Thoracic aorta (tissue), 2 donors: ENCODE measurements around the gene RIT1. TPM values are rescaled to one million over a fixed set of nuclear protein-coding genes. Genes with fewer than 3 reads are reported as not detected.
A peak's percentile ranks its signal among the peaks of the same experiment; 100 is the strongest.

Source experiments
- ATAC-seq: fragments of 150-250 bp; one replicate; pipeline ENCODE4 v1.8.0; 2017; ENCODE audit warnings: low read depth; ENCODE audit not compliant: insufficient number of reproducible peaks, low FRiP score
- DNase-seq: peaks from one replicate; pipeline ENCODE4 v3.0.0-alpha.2; 2020; ENCODE audit warnings: low spot score
- H3K27ac ChIP-seq, 2 donors: fragments of 200-600 bp; sonication (generic); 1 replicate in 1 of 2; 2 replicates in 1 of 2; pipeline ENCODE4 v1.5.1; 2016; ENCODE audit warnings: mild to moderate bottlenecking in 2 of 2, moderate library complexity in 2 of 2
- H3K27me3 ChIP-seq: fragments of 200-600 bp; sonication (generic); replicated peaks from 2 replicates; pipeline ENCODE4 v1.6.0; 2016; ENCODE audit warnings: mild to moderate bottlenecking; ENCODE audit not compliant: insufficient read depth
- H3K36me3 ChIP-seq: fragments of 200-600 bp; sonication (generic); one replicate; pipeline ENCODE4 v1.5.1; 2016
- H3K4me1 ChIP-seq, 2 donors: fragments of 200-600 bp; sonication (generic); 1 replicate in 1 of 2; 2 replicates in 1 of 2; pipeline versions ENCODE4 v1.5.1 to v1.6.0; 2016; ENCODE audit warnings: low read depth in 2 of 2, mild to moderate bottlenecking in 1 of 2; ENCODE audit not compliant: control insufficient read depth in 1 of 2
- H3K4me3 ChIP-seq: fragments of 200-600 bp; sonication (generic); 2 replicates; pipeline ENCODE4 v1.5.1; 2016; ENCODE audit warnings: mild to moderate bottlenecking
- H3K9me3 ChIP-seq: fragments of 200-600 bp; sonication (generic); 2 replicates; pipeline ENCODE4 v1.5.1; 2016
- total RNA-seq, 2 donors: library from RNA; depleted of rRNA; stranded (reverse); fragments of >200 nt; gene quantifications; one replicate each; pipeline versions ENCODE4 v1.1.0 to v1.2.3, GENCODE V29; 2016
- TF ChIP-seq, protein P1 (sequence below): fragments of 200-600 bp; sonication (generic); IDR thresholded peaks from one replicate; pipeline ENCODE4 v1.5.1; 2019; ENCODE audit warnings: antibody characterized with exemption

The RIT1 gene
- total RNA-seq, 2 donors from 2014 or later = 27.1 to 42.8 TPM

DNA sequence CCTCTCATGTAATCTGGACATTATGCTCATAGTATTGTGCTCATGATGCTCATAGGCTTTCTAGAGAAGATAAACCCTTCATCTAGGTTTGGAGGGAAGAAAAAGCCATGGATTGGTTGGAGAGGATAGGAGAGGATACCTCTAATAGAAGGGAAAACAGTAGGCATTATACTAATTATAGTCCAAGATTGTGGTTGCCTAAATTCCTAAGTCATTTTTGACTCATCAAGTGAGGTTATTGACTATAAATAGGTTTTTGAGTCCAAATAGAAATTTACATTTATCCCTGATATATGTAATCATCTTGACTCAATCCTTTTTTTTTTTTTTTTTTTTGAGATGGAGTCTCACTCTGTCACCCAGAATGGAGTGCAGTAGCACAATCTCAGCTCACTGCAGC is 46.8 kb downstream of the RIT1 start:
- no peak for DNase-seq
- TF ChIP-seq, protein P1, sequence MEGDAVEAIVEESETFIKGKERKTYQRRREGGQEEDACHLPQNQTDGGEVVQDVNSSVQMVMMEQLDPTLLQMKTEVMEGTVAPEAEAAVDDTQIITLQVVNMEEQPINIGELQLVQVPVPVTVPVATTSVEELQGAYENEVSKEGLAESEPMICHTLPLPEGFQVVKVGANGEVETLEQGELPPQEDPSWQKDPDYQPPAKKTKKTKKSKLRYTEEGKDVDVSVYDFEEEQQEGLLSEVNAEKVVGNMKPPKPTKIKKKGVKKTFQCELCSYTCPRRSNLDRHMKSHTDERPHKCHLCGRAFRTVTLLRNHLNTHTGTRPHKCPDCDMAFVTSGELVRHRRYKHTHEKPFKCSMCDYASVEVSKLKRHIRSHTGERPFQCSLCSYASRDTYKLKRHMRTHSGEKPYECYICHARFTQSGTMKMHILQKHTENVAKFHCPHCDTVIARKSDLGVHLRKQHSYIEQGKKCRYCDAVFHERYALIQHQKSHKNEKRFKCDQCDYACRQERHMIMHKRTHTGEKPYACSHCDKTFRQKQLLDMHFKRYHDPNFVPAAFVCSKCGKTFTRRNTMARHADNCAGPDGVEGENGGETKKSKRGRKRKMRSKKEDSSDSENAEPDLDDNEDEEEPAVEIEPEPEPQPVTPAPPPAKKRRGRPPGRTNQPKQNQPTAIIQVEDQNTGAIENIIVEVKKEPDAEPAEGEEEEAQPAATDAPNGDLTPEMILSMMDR = no peak
- Histone ChIP-seq H3K36me3 (peaks cover under 1% of the 10 kb centered on the region), H3K4me3 (no peak overlapping the region), H3K27ac (no peak overlapping the region), H3K27me3 (no peaks in the 10 kb centered on the region), H3K4me1 (peaks cover 0 to 21% of the 10 kb centered on the region in 2 donors), H3K9me3 (no peaks in the 10 kb centered on the region)
- no peak for ATAC-seq

DNA sequence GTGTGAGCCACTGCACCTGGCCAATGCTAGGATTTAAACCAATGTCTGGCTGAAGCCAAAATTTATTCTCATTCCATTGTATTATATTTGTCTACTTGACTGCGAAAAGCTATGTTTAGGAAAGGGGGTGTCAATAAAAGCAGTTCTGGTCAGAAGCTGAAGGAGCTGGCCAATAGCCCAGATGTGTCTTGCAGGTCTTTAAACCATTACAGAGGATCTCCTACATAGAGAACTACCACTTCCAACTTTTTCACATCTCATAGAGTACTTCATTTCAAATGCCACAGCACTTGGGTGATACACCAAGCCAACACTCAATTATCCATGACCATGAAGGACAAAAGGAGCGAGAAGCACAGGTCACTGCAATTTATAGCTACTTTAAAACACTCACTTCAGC is 49.3 kb downstream of the RIT1 start:
- Histone ChIP-seq H3K4me1 (peaks cover 0 to 37% of the 10 kb centered on the region in 2 donors), H3K36me3 (no peaks in the 10 kb centered on the region), H3K9me3 (no peaks in the 10 kb centered on the region), H3K4me3 (no peak overlapping the region), H3K27ac (peak overlapping the region; percentile 93 to 96), H3K27me3 (no peaks in the 10 kb centered on the region)
- TF ChIP-seq, protein P1 = no peak
- DNase-seq = no peak
- ATAC-seq = no peak

DNA sequence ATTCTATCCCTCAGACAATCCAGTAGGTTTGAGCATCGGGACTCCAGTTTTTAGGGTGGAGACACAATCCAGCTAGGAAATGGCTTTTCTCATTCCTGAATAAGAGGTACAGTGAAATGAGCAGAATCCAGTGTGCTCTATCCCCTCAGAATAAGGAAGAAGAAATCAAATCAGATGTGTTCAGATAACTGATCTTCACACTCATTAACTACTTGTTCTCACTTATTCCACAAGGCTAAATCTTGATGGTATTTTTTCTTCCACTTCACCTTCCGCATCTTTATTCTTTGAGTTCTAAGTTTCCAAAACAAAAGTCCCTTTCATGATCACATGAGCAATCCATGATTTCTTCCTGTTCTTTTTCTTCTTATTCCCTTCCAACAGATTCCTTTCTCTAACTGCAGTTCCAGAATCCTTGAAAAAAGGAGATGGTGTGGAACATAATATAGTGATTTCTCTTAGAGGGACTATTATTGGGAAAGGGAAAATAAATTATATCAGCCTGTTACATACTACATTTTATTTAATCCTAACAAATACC is 50.1 kb downstream of the RIT1 start:
- Histone ChIP-seq H3K4me1 (peaks cover 0 to 44% of the 10 kb centered on the region in 2 donors), H3K27ac (peak overlapping the region; percentile 93 to 96), H3K4me3 (peak overlapping the region; percentile 66), H3K36me3 (no peaks in the 10 kb centered on the region), H3K27me3 (no peaks in the 10 kb centered on the region), H3K9me3 (no peaks in the 10 kb centered on the region)
- no peak for ATAC-seq
- TF ChIP-seq, protein P1 = no peak
- DNase-seq = no peak

DNA sequence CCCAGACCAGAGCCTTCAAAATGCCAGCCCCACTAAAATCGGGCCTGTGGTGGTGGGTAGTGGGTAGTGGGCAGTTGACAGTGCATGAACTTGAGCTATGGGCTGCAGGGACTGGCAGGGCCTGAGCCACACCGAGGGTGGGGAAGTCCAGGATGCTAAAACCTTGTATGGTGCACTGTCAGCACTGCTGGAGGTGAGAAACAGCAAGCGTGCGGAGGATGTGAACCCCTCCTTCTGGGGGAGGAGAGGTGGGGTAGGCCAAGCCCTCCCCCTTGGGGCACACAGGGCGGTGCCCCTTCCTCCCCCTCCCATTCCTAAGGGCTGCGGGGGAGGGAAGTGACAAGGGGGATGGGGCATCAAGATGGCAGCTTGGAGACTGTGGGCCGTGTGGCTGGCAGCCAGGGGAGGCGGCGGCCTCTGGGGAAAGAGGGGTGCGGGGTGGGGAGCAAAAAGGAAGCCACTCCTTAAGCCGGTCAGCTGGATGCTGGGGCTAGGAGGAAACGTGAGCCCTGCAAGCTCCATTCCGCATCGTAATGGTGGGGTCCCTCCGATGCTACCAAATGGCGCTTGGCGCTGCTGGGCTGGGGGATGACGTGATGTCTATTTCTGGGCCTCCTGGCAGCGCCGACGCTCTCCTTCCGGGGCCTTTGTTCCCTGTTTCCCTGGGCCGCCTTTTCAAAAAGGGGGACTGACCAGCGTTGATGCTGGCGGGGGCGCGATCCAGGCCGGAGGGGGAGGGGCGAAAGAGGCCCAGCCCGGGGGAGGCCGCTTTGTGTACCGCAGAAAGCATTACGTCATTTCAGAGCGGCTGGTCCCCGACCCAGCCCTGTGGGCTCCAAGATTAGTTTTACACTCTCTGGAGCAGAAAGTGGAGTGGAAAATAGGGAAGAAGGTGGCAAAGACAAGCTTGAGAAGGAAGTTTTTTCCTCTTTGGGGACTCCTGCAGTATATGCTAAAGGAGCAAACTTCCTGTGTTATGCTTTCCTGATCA is 51.0 kb downstream of the RIT1 start:
- DNase-seq = peak; percentile 50
- Histone ChIP-seq H3K27me3 (no peaks in the 10 kb centered on the region), H3K4me3 (peak overlapping the region; percentile 66), H3K36me3 (no peaks in the 10 kb centered on the region), H3K9me3 (no peaks in the 10 kb centered on the region), H3K4me1 (peaks cover 0 to 46% of the 10 kb centered on the region in 2 donors), H3K27ac (peak overlapping the region; percentile 93 to 96)
- peak; percentile 51 for ATAC-seq
- TF ChIP-seq, protein P1 = no peak

DNA sequence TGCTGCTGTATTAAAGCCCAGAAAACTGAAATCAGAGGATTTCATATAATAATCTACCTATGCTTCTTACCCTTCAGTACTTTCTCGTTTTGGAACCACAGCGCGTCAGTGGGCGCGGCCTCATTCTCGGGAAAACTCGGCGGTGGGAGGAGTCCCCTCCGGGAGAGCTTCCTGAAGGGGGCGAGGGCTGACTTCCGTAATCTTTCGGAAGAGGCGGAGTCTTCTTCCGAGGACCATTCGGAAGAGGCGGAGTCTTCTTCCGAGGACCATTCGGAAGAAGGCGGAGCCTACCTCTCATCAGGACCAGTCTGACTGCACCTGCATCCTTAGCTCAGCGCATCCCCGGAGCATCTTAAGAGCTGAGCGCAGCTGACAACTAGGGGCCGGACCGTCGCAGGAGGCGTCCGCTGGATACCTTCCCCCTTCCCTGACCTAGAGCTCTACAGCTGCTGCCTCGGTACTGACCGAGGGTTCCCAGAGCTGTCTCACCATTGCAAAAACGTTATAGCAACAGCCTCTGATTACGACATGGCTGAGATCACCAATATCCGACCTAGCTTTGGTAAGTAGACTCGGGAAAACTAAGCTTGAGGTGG is 51.8 kb downstream of the RIT1 start, which contains the start of gene SYT11:
Gene SYT11, plus strand, starts transcription at position 334 of the 596 bp plus-strand sequence. Its CDS starts 195 bp downstream, at position 529.
- H3K9me3 ChIP-seq = no peaks in the 10 kb centered on the region
- H3K4me1 ChIP-seq = peaks cover 0 to 46% of the 10 kb centered on the region in 2 donors
- peak within 1 kb of the TSS; percentile 66 for H3K4me3 ChIP-seq
- H3K27ac ChIP-seq = peak within 1 kb of the TSS; percentile 93 to 96
- TF ChIP-seq, protein P1 = no peak
- H3K36me3 ChIP-seq = peaks cover 3% of the 10 kb centered on the region
- no peaks in the 10 kb centered on the region for H3K27me3 ChIP-seq
- ATAC-seq (peak; percentile 95), DNase-seq (peak; percentile 88)
